Progenitor cell of endocrine pancreas (in vitro differentiated cells): ENCODE results near the gene ZNF182. TPM values are rescaled to one million over a fixed set of nuclear protein-coding genes. Genes with fewer than 3 reads are reported as not detected.
"Not testable (repeated sequence)": the region's sequence is repeated elsewhere in the genome, so short reads cannot be mapped to it uniquely, and the experiment has no call there.

Experiments
- DNase-seq: peaks from one replicate; pipeline ENCODE4 v3.0.0; 2021; ENCODE audit warnings: low spot score; ENCODE audit not compliant: unreplicated experiment
- H3K27ac Mint-ChIP-seq: 2 replicates; pipeline ENCODE4 v1.8.0; 2021; ENCODE audit warnings: mild to moderate bottlenecking, moderate library complexity, mixed read lengths
- H3K27me3 Mint-ChIP-seq: 2 replicates; pipeline ENCODE4 v1.8.0; 2021; ENCODE audit warnings: mixed read lengths
- H3K36me3 Mint-ChIP-seq: 2 replicates; pipeline ENCODE4 v1.8.0; 2022; ENCODE audit warnings: mixed read lengths; ENCODE audit not compliant: insufficient read depth
- H3K4me1 Mint-ChIP-seq: 2 replicates; pipeline ENCODE4 v1.8.0; 2021; ENCODE audit warnings: low read depth, mixed read lengths
- H3K4me3 Mint-ChIP-seq: 2 replicates; pipeline ENCODE4 v1.8.0; 2021; ENCODE audit warnings: low read depth, mild to moderate bottlenecking, moderate library complexity, mixed read lengths
- H3K9me3 Mint-ChIP-seq: 2 replicates; pipeline ENCODE4 v1.8.0; 2021; ENCODE audit warnings: low read depth, mixed read lengths
- total RNA-seq: library from RNA; stranded (reverse); gene quantifications from 2 replicates; pipeline ENCODE4 v1.2.1, GENCODE V29; 2021
- TF ChIP-seq, protein P1 (sequence below): fragments of 200-600 bp; sonication (generic); IDR thresholded peaks from one replicate; pipeline ENCODE4 v1.5.0; 2021; ENCODE audit warnings: antibody characterized with exemption, mild to moderate bottlenecking; ENCODE audit not compliant: unreplicated experiment

ZNF182 gene
- total RNA-seq, 1 donor from 2014 or later, result 11.0 TPM

GRCh38 chrX:48021026-48021900 is 17.5 kb upstream of the ZNF182 start:
- H3K27me3 Mint-ChIP-seq, result no peaks in the 10 kb centered on the region
- peaks cover 3% of the 10 kb centered on the region for H3K4me1 Mint-ChIP-seq
- H3K27ac Mint-ChIP-seq, result peak overlapping the region; percentile 100
- peaks cover 7% of the 10 kb centered on the region for H3K9me3 Mint-ChIP-seq
- peak; percentile 49 for DNase-seq
- TF ChIP-seq, protein P1, sequence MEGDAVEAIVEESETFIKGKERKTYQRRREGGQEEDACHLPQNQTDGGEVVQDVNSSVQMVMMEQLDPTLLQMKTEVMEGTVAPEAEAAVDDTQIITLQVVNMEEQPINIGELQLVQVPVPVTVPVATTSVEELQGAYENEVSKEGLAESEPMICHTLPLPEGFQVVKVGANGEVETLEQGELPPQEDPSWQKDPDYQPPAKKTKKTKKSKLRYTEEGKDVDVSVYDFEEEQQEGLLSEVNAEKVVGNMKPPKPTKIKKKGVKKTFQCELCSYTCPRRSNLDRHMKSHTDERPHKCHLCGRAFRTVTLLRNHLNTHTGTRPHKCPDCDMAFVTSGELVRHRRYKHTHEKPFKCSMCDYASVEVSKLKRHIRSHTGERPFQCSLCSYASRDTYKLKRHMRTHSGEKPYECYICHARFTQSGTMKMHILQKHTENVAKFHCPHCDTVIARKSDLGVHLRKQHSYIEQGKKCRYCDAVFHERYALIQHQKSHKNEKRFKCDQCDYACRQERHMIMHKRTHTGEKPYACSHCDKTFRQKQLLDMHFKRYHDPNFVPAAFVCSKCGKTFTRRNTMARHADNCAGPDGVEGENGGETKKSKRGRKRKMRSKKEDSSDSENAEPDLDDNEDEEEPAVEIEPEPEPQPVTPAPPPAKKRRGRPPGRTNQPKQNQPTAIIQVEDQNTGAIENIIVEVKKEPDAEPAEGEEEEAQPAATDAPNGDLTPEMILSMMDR, result no peak
- peak overlapping the region; percentile 84 for H3K4me3 Mint-ChIP-seq
- peaks cover 2% of the 10 kb centered on the region for H3K36me3 Mint-ChIP-seq

GRCh38 chrX:48020472-48020871 is 16.7 kb upstream of the ZNF182 start:
- not testable (repeated sequence) for H3K9me3 Mint-ChIP-seq, H3K36me3 Mint-ChIP-seq, H3K27me3 Mint-ChIP-seq, DNase-seq, H3K4me1 Mint-ChIP-seq
- Mint-ChIP-seq H3K27ac (peak overlapping the region; percentile 100), H3K4me3 (peak overlapping the region; percentile 84)

GRCh38 chrX:48019892-48020291 is 16.1 kb upstream of the ZNF182 start:
- not testable (repeated sequence) for H3K4me3 Mint-ChIP-seq, H3K27me3 Mint-ChIP-seq, DNase-seq, H3K27ac Mint-ChIP-seq, H3K4me1 Mint-ChIP-seq, H3K36me3 Mint-ChIP-seq, H3K9me3 Mint-ChIP-seq

- H3K4me3 Mint-ChIP-seq, H3K4me1 Mint-ChIP-seq, H3K9me3 Mint-ChIP-seq, H3K27ac Mint-ChIP-seq, H3K27me3 Mint-ChIP-seq, H3K36me3 Mint-ChIP-seq, DNase-seq: not testable (repeated sequence)
Observed at GRCh38 chrX:48016583-48017310, 13.0 kb upstream of the ZNF182 start.

DNA sequence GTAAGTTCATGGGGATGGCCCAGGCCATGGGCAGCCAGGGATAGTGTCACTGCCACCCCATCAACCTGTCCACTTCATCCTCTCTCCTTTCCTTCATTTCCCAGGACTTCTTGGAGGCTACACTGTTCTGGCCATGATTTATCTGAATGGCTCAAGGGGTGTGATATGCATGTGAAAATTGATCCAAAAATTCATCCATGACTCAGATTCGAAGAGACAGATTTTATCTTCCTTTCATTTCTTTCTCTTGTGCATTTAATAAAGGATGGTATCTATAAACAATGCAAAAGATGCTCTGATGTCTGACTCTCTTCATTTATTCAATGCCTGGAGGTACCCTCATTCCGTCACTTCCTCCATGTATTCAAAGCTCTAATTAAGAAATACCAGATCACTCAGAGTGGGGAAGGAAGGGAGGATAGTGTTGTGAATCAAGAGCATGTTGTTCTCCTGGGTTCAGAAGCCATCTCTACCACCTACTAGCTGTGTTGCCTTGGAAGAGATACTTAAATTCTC is 5.7 kb upstream of the ZNF182 start:
- H3K9me3 Mint-ChIP-seq, DNase-seq, H3K36me3 Mint-ChIP-seq, H3K27me3 Mint-ChIP-seq, H3K4me1 Mint-ChIP-seq, H3K4me3 Mint-ChIP-seq, H3K27ac Mint-ChIP-seq: not testable (repeated sequence)

DNA sequence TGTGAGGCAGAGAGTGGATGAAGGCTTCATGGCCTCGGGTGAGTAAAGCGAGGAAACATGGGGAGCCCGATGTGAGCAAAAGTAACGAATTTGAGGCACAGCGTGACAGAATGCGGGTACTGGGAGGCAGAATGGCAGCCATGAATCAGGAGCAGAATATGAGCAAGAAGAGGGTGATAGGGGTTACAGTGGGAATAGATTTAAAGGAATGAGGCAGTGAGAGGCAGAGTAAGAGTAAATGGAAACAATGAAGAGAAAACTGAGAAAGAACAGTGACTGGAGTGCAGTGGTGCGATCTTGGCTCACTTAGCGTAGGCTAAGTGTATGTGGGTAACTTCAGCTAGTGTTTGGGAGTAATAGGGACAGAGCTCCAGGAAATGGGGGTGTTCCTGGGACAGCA is 2.9 kb upstream of the ZNF182 start, which contains the start of gene SPACA5:
Gene SPACA5 (plus strand): TSS at position 301 of the 400 bp plus-strand sequence. CDS start 815 bp downstream, outside the sequence.
- DNase-seq, H3K9me3 Mint-ChIP-seq, H3K27ac Mint-ChIP-seq, H3K36me3 Mint-ChIP-seq, H3K27me3 Mint-ChIP-seq, H3K4me1 Mint-ChIP-seq, H3K4me3 Mint-ChIP-seq: not testable (repeated sequence)

DNA sequence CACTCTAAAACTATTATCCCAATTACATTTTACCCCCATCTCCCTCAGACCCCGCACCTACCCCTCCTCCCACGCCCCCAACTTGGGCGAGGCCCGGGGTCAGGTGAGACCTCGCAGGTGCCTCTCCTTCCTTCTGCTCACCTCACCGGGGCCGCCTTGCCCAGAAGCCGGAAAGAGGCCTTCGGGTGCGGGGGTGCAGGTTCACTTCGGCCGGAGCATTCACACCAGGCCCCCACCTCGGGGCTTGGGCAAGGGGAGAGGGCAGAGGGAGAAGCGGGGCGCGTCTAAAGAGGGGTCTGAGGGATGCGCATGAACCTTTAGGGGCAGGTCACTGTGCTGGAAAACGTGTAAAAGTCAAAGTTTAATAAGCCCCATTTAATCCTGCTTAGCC is 427 bp downstream of the ZNF182 start:
- peaks cover 7% of the 10 kb centered on the region for H3K4me1 Mint-ChIP-seq
- no peak for DNase-seq
- peaks cover 11% of the 10 kb centered on the region for H3K36me3 Mint-ChIP-seq

More for the DNA sequence above, 427 bp downstream of the ZNF182 start:
- Mint-ChIP-seq H3K27ac (peak overlapping the region; percentile 94), H3K27me3 (no peaks in the 10 kb centered on the region), H3K4me3 (peak overlapping the region; percentile 88), H3K9me3 (peaks cover 5% of the 10 kb centered on the region)
- TF ChIP-seq, protein P1, result no peak
